Stimulated activated CD4-positive, alpha-beta T cell treated with anti-CD3 and anti-CD28 coated beads, Interleukin-15, amount 100 ng/mL, for 48 hours (primary cell): ENCODE data around the gene PRKCE.

Experiments used
- DNase-seq, 2 donors: peaks; one replicate each; pipeline ENCODE4 v3.0.0-alpha.2; 2020; ENCODE audit warnings: low read depth in 2 of 2

Gene PRKCE

DNA sequence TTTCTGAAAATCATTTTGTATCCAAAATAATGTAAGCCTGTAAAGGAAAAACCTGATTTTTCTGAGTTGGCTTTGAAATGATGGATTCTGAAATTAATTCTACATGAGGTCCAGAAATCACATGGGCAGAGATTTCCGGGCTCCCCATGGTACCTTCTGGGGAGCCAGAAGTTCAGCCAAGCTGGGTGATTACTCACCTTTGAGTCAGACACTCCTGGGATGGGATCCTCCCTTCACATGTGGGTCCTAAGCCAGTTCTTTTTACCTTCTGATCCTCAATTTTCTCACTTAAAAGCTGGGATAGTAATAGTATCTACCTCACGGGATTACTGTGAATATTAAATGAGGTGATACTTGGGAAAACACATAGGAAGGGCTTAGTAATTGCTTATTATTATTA is 465.9 kb downstream of the PRKCE start:
- DNase-seq: no peak

DNA sequence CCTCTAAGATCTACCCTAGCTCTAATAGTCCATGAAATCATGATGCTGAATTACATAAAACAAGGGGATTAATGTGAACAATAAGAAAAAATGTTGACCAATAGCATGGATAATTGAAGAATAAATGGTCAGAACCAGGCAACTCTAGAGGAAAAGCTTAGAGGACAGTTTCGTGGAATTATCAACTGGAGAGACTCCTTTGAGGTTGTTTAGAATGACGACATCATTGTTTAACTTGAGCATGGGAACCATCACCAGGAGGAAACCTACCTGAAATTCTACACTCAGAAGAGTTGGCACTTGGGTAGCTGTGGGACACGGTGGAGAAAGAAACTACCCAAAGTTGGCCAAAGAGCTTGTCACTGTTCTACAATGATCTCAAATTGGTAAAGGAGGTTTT is 466.5 kb downstream of the PRKCE start:
- no peak for DNase-seq

DNA sequence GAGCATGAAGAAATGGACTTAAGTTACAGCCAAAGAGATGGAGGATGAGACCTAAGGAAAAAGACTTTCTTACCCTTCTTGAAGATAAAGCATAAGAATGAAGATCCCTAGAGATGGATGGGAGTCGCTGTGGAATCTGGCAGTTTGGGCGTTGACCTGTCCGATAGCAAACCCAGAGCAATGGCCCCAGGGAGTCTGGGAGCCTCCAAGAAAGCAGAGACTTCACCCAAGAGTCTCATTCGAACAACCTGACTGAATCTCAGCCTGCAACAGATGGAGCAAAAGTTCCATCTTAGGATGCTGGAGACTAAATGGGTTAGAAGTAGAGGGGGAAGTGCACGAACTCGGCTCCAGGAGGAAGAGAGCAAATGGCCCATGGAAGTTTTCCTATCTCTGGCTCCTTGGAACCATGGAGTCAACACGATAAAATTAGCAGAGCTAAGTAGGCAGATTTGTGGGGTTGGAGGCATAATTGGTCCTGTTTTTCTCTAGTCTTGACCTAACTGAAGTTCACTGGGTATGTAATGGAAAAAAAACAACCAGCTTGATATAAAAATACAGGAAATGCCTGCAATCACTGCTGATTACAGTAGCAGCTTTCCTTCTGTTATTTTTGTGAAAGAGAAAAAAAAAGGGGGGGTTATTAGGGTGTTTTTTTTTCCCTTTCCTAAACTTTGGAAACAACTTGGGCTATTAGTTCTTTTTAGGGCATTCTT is 467.3 kb downstream of the PRKCE start:
- no peak for DNase-seq

DNA sequence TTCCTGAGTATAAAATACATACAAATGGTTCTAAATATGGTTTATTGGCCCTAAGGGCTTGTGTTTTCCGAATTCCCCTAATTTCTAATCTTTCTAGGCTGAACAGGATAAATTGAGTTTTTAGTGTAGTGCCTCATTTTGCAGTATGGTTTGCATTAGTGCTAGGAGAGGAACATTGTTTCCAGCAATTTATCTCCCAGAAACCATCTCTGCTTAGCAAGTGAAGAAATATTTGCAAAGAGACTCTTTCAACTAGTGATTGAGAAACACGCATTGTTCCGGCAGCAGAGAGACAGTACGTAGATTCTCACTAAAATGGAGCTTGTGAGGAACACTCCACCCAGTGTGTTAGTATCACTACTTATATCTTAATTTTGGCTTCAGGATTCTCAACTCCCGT is 468.0 kb downstream of the PRKCE start:
- no peak for DNase-seq

DNA sequence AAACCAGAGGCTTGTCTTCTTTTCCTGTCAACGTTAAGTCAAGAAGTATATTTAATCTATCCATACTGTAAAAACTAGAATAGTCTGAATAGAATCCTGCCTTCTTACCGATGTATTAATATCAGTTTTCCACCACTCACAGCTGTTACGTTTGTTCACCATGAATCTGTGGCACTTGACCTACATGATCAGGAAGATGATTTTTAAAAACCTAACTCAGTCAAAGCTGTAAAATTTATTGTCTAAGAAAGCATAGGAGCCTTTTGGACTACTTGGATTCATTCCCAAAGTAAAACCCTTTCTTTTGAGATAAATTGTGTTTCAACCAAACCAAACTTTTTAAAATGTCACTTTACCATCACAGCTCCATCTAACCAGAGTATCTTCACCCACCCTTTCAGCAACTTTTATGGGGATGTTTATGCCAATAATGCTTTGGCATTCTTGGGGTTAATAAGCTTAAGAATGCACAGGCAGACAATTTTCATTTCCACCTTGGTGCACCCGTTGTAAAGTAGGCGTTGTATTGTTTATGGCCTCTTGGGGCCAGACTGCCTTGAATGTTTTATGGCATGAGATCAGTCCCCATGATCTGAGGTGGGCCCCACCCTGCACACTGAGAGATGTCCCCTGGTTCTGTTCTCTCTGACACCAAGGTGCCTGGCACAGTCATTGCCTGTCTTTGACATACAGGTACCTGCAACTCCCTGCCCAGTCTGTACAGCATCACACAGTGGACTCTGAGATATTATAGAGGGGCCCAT is 469.5 kb downstream of the PRKCE start:
- no peak for DNase-seq

DNA sequence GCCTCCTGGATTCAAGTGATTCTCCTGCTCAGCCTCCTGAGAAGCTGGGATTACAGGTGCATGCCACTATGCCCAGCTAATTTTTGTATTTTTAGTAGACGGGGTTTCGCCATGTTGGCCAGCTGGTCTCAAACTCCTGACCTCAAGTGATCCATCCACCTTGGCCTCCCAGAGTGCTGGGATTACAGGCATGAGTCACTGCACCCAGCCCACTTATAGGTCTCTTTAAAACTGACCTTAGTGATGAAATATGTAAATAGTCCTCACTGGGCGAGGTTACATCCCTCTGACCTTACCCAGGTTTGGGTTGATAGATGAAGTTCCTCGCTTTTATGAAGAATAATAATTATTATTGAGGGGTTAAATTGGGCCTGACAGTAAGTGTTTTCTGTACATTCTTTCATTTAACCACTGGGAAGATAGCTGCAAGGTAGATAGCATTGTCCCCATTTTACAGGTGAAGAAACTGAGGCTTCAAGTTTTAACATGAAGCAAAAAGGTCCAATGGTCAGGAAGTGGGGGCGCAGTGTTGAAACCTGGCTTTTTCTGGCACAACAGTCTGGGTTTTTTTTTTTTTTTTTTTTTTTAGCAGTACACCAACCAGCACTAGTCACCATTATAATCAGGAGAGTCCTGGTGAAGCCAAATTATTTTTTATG is 471.0 kb downstream of the PRKCE start:
- DNase-seq: no peak

DNA sequence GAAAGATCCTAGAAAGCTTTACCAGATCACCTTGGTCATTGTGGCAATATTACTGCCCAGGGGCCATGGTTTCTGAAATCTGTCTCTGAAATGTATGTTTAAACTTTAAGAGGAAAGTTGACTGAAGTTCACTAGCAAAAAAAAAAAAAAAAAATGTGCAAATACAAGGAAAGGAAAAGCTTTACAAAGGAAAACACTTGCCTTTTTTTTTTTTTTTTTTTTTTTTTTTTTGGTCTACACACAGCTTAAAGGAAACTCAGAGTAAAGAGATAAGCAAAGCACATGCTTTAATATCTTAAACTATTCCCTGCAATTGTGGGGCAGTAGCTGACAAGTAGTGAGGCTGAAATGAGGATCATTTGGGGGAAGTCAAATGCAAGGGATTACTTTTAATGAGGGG is 471.5 kb downstream of the PRKCE start:
- DNase-seq: no peak

DNA sequence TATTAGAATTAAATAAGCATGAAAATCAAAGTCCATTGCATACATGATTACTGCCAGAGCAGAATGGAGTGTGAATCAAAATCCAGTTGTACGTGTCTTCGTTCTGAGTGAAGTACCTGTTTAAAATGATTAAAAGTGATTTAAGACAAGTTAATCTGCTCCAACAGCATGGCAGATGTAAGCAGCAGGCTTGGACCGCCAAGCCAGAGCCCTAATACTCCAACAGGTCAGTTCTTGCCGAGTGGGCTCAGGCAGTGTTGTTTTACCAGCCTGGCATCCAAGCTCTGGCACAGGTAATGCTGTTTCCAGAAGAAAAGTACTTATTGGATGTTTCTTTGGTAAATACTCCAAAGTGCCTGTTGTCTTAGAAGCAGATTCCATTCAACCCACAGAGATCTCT is 474.3 kb downstream of the PRKCE start:
- no peak for DNase-seq

DNA sequence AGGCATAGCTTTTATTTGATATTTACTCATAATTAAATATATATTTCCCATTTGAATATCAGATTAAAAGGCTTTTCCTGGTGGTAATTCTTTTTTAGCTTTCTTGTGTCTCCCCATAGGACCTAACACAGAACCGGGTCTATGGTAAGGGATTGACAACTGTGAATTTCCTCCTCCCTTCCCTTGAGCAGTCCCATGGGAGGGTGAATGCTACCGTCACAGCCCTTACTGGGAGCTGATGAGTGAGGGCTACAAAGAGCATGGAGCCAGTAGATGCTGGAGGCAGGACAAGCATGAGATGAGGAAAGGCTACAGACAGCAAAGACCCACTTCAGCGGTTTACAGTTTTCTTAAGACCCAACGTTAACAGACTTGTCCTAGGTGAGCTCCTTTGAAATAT is 475.1 kb downstream of the PRKCE start:
- DNase-seq: no peak

DNA sequence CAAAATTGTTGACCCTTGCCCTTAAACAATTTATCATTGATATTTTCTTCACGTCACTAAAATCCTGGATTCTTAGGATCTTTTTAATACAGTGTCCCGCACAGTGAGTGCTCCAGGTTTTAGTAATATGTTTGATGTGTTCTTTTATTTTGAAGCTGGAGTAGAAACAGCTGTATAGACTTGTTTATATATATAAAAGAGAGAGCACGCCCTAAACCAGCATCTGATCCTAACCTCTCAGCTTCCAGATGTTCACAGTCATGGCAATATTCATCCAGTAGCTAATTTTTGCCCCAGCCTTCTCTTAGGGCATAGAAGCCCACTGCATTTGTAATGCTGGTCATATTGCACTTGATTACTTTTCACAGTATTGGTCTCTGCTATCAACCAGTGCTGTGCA is 475.7 kb downstream of the PRKCE start:
- DNase-seq: no peak

DNA sequence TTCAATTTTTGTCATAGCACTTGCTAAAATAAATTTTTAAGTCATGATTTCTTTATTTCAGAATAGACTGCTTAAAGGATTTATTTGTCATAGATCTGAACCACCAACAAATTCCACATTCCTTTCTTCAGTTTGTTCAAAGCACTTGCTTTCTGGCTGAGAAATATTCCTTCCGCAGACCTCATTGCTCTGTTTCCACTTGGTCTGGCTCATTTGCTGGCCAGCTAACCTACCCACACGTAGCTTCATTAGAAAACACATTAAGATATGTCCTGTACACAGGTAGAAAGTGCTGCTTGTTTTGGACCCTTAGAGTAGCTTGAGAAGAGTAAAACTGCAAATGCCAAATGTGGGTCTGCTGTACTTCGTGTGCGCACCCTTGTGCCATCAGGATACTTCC is 479.0 kb downstream of the PRKCE start:
- no peak for DNase-seq

DNA sequence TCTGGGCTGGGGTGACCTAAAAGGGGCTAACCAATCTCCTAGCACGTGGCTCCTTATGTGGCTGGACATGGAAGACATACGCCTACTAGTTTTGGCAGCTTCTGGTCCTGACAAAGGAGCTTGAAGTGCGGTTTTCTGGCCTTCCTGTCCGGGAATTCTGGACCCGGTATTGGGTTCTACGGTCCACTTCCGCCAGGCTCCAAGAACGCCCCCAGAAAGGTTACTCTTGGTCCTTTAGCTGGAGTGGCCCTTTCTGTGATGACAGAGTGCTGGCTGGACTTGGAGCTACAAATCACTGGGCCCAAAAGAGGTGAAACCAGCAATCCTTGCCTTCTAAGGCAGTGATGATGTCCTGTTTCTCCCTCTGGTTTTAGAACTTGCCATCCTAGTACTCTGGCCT is 481.5 kb downstream of the PRKCE start:
- no peak for DNase-seq

DNA sequence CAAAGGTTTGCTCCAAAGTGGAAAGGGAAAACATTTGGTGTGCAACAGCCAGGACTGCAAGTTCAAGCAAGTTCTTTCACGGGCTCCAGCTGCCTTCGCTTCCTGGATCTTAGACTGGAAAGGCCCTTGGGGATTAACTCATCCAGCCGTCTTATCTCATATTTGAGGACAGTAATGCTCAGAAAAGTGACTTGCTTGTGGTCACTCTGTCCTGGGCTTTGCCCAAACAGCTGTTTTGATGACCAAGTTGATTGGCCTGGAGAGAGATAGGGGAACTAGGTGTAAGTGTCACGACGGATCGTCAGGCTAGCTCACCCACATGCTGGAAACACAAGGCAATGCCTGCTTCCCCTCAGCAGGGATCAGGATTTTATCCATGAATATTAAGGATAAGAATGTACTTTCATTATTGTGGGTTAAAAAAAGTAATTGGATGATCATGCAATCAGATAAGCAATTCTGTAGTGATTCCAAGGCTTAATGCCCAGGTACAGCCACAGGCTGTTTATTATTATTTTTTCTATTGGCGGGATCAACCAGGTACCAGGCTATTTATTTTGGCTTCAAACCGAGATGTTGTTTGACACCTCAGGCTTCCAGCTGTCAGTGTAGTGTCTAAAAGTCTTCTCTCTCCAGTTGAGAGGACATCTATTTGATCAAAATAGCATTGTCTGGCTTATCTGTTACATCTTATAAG is 483.2 kb downstream of the PRKCE start:
- DNase-seq: no peak

DNA sequence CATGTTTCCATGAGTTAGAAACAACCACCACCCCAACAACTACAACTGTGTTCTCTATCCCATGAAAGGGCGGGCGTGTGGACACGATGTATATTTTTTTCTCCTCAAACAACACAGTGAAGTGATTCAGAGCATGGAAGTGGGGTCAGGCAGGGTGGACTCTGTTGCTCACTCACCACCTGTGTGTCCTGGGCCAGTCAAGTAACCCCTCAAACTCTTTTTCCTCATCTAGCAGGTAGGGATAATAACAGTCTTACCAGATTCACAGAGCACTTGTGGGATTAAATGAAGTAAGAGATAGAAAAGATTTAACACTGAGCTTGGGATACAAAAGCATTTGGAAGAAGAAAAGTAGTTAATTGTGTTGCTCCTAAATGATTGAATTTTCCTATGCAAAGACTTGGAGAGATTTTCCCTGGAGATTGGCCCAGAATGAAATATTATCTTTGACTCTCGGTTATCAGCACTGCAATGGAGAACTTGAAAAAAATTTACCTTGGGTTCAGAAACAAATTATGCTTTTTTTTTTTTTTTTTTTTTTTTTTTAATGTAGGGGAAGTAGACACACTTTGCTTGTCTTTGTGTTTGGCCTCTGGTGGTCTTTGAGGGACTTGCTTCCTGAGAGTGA is 483.9 kb downstream of the PRKCE start:
- no peak for DNase-seq

DNA sequence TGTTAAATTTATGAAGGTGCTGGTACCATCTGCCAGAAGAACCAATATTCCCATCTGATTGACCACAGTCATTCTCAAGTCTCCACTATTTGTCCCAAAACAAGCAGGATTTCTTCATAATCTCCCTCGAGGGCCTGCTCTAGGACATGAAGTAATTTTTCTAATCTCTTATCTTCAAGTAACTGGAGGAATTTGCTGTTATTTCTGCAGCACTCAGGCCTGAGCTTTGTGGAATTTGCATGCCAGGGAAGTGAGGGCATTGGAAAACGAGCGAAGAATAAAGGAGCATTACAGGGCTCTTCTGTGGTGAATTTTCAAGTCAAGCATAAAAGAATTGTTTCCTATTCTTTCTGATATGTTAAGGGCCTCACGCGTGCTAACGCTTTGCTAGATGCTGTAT is 484.5 kb downstream of the PRKCE start:
- no peak for DNase-seq

DNA sequence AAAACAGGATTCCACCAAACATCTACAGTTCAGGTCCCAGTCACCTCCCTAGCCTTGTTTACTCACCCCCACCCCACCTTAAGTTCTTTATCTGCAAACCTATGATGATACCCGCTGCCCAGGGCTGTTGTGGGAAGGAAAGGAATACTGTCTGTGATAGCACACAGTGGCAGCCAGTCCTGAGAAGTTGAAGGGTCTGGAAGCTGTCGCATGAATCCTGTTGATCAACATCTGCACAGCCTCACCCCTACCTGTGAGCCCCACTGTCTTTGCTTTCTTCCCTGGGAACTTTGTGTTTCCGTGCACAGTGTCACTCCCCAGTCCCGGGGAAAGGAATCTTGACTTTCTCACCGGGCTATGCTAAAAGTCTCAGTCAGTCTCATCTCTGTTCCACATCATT is 485.0 kb downstream of the PRKCE start:
- no peak for DNase-seq

DNA sequence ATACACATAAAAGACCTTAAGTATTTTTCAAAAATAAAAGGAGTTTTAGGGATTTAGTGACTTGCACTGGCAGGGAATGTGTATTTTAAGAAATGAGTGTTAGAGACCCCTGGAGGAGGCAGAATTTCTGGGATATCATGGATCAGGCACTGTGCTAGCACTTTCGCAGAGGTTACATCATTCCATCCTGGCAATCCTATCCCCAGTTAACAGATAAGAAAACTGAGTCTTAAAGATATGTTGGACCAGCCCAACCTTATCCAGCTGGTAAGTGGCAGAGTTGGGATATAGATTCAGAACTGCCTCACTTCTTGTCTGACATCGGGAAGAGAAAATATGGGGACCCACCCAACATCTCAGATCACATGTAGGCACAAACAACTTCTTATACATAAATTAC is 485.5 kb downstream of the PRKCE start:
- no peak for DNase-seq

DNA sequence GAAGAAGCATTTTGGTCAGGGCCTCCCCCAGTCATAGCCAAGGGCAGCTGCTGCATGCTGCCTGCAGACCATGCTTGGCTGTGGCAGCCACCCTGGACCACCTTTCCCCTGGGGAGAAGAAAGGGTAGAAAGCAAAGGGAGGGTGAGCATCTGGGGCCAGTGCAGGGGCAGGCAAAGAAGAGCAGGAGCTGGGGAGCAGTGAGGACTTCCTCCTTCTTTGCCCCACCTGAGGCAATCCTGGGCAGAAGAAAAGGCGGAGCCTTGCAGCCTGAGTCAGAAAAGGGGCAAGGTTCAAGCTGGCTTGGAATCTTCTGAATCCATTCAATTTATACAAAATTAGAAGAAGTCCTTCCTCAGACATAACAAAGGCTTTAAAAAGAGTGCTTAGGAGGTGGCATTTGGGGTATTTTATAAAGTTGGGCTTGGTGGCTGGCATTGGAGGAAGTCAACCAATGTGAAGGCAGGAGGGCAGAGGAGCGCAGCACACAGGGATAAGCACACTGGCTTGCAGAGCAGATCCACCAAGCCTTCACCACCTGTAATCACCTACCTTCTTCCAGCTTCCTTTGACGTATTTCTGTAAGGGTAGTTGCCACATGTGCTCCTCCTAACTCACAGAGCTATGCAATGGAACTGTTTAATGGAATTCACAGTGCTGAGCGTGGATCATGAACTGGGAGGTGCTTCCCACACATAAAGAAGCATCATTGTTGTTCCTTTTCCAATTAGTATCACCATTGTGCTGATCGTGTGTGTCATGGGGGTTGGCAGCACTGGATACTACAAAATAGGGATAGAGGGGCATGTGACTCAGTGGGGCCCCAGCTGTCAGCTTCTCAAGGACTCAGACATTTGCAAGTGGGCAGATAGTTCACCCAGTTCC is 491.3 kb downstream of the PRKCE start:
- DNase-seq: no peak

DNA sequence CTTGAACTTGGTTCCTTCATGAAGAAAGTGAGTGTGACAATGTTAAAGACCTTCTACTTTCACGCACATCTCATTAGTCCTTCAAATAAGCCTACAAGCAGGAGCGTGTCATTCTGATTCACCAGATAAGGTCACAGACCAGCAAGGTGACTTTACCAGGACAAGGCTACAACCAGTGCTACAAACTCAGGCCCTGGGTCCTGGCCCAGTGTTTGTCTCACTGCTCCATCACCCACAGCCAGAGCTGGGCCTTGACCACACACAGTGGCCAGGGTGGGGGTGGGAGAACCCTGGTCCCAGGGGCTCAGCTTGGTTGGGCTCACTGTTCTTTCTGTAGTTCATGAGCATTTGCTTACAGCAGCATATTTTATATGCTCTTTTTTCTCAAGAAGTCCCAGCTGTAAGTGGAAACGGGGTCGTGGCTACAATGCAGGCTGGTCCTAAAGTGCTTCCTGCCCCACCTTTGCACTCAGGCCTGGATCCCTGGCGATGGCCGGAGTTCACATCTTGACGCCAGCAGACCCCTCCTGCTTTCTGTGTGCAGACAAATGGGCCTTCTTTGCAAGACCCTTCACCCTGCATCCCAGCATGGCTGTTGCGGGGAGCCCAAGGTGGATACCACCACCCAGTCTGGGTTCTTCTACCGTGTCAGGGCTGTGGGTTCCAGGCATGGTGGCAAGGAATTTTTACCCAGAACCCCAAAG is 492.1 kb downstream of the PRKCE start:
- DNase-seq: no peak

DNA sequence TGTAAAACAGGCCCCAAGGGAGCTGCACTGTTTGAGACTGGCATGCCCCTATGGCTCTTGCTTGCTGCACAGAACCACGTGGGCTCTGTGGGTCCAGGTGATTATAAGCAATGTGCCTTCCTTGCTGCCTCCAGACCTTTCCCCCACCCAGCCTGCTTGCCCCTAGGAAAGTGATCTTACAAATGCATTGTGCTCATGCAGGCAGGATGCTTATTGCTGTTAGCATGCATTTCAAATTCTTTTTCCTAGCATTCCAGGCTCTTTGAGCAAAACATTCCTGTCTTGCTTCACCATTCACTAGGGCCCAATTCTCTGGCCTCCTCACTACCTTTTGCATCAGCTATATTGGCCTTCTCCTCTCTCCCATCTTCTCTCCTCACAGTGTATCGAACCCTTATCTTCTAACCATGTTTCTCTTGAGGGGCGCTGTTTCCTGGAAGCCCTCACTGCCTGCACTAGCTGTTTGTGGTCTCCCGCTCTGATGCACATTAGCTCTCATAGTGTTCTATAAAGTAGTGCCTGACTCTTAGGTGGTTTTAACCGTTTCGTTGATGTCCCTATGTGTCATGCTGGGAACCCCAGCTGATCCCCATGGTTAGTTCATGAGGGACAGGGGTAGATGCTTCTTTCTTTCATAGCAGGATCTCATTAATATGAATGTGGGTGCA is 492.8 kb downstream of the PRKCE start:
- DNase-seq: no peak
